Renal cortex interstitium (tissue), 15 donors: ENCODE results near the gene MBOAT1. TPM values are rescaled to one million over a fixed set of nuclear protein-coding genes. Genes with fewer than 3 reads are reported as not detected.
A peak's percentile ranks its signal among the peaks of the same experiment; 100 is the strongest.
"Not testable (repeated sequence)": the region's sequence is repeated elsewhere in the genome, so short reads cannot be mapped to it uniquely, and the experiment has no call there.

Source experiments
- DNase-seq, 11 donors: peaks; one replicate each; pipeline ENCODE4 v3.0.0-alpha.2; 2013; ENCODE audit warnings: low read depth in 9 of 11, low spot score in 4 of 11; ENCODE audit errors: extremely low read depth in 1 of 11
- long read RNA-seq, 16 experiments: transcript quantifications; one replicate each; lab custom pipeline, GENCODE V29; 2026
- polyA plus RNA-seq, 3 donors: library from polyadenylated mRNA; unstranded; fragments of 120-200 nt; gene quantifications; one replicate each; pipeline ENCODE4 v1.2.1, GENCODE V29; 2013; ENCODE audit not compliant: insufficient read length in 3 of 3

The MBOAT1 gene, protein sequence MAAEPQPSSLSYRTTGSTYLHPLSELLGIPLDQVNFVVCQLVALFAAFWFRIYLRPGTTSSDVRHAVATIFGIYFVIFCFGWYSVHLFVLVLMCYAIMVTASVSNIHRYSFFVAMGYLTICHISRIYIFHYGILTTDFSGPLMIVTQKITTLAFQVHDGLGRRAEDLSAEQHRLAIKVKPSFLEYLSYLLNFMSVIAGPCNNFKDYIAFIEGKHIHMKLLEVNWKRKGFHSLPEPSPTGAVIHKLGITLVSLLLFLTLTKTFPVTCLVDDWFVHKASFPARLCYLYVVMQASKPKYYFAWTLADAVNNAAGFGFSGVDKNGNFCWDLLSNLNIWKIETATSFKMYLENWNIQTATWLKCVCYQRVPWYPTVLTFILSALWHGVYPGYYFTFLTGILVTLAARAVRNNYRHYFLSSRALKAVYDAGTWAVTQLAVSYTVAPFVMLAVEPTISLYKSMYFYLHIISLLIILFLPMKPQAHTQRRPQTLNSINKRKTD
- 10 to 100 TPM; 21.6 to 29.6 (median 25.0) TPM for polyA plus RNA-seq
- long read RNA-seq, donor 1, partial matches to known transcripts, result 0 of 1 reads
- long read RNA-seq, donor 1, other reads (novel, unspliced or antisense), result 0 of 1 reads
- long read RNA-seq, donor 2, result 0 reads
- long read RNA-seq, donor 3, partial matches to known transcripts, result 0 of 1 reads
- long read RNA-seq, donor 3, other reads (novel, unspliced or antisense), result 0 of 1 reads
- long read RNA-seq, donor 4, partial matches to known transcripts, result 0 of 1 reads
- long read RNA-seq, donor 4, other reads (novel, unspliced or antisense), result 0 of 1 reads
- long read RNA-seq, donor 5, result 0 reads
- long read RNA-seq, donor 6, partial matches to known transcripts, result 7 of 10 reads
- long read RNA-seq, donor 6, other reads (novel, unspliced or antisense), result 0 of 10 reads
- long read RNA-seq, donor 7, result 0 reads
- long read RNA-seq, donor 8, result 0 reads
- long read RNA-seq, donor 9, result 0 reads
- long read RNA-seq, donor 10, result 0 reads
- long read RNA-seq, donor 11, result 0 reads
- long read RNA-seq, donor 12, result 0 reads
- long read RNA-seq, donor 13, result 0 reads
- long read RNA-seq, donor 14, partial matches to known transcripts, result 0 of 1 reads
- long read RNA-seq, donor 14, other reads (novel, unspliced or antisense), result 0 of 1 reads
- long read RNA-seq, donor 15, partial matches to known transcripts, result 0 of 1 reads
- long read RNA-seq, donor 15, other reads (novel, unspliced or antisense), result 0 of 1 reads
- long read RNA-seq, donor 16, transcript MBOAT1-201 (13 exons, 1,794 nt), result major isoform, 5 of 11 reads
- long read RNA-seq, donor 16, partial matches to known transcripts, result 6 of 11 reads
- long read RNA-seq, donor 16, other reads (novel, unspliced or antisense), result 0 of 11 reads

DNA sequence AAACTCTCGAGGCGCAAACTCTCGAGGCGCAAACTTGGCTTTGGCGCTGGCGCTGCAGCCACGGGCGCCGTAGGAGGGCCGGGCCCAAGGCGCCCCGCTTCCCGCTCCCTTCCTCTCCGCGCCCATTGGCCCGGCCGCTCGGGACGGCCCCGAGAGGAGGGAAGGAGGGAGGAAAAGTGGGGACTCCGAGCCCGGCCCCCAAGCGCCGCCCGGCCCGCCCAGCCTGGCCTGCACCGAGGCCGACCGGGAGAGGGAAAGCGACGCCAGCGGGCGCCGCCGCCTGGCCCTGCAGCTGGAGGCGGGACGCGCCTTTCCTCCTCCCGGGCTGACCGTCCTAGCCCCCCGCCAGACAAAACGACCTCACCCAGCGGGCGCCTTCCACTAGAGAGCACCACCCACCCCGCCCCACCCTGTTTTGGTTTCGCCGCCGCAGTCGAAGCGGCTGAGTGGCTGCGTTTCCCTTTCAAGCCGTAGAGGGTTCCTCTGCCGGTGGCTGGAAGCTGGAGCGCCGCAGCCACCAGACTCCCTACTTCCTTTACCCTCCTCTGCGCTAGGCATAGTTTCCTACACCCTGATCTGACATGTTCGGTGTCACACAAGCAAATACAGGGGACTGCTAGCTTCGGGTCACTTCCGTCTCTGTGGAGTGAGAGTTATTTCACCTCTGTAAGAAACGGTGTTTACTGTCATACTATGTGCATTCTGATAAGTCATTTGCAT is at the start of gene MBOAT1:
Gene MBOAT1, minus strand, starts transcription at position 78 of the 720 bp plus-strand sequence. CDS start 235 bp downstream, outside the sequence.
- DNase-seq, result peak in 8 of 11 donors; percentile 83 to 91 (median 87)

DNA sequence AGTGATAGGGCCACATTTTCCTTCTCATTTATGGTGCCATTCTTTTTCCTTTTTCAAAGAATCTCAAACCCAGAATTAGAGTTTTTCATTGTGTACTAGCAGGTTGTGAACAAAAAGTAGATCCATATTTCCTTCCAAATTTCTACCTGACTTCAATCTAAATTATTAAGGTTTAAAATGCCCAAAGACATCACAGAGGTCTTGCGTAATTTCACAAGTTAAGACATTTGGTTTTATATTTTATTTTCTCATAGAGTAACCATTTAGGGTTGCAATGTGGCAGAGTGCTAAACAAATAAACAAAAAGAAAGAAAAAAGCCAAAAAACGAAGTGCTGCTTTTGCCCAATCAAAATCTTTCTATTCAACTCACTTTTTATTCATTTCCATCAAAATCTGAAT is 49.4 kb upstream of the MBOAT1 start:
- DNase-seq, result no peak

DNA sequence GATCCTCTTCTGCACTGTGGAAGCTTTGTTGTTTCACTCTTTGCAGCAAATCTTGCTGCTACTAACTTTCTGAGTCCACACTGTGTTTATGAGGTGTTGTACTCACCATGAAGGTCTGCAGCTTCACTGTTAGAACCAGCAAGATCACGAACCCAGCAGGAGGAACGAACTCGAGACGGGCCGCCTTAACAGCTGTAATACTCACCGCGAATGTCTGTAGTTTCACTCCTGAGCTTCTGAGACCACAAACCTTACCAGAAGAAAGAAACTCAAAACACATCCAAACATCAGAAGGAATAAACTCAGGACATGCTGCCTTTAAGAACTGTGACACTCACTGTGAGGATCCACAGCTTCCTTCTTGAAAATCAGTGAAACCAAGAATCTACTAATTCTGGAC is 48.1 kb upstream of the MBOAT1 start:
- DNase-seq, result no peak

DNA sequence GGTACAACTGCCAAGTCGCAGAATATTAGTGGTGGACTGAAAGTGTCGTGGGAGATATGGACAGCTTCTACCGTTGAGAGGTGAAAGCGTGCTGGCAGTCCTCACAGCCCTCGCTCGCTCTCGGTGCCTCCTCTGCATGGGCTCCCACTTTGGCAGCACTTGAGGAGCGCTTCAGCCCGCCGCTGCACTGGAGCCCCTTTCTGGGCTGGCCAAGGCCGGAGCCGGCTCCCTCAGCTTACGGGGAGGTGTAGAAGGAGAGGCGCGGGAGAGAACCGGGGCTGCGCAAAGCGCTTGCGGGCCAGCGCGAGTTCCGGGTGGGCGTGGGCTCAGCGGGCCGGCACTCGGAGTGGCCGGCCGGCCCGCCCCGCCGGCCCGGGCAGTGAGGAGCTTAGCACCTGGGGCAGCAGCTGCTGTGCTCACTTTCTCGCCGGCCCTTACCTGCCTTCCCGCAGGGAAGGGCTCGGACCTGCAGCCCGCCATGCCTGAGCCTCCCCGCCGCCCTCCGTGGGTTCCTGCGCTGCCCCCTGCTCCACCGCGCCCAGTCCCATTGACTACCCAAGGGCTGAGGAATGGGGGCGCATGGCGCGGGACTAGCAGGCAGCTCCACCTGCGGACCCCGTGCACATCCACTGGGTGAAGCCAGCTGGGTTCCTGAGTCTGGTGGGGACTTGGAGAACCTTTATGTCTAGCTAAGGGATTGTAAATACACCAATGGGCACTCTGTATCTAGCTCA is 47.2 kb upstream of the MBOAT1 start:
- DNase-seq, result no peak

DNA sequence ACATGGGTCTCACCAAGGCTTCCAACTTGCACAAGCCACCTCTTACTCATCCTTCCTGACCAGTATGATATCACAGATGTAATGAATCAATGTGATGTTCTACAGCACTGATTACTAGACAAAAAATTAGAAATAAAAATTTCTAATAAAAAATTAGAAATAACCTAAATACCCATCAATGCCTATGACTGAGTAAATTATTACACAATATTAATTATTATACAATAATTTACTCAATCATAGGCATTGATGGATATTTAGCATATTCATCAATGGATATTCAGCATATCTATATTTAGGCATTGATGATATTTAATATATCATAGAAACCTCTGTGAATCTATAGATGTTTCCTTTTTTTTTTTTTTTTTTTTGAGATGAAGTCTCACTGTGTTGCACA is 43.2 kb upstream of the MBOAT1 start:
- DNase-seq, result no peak

DNA sequence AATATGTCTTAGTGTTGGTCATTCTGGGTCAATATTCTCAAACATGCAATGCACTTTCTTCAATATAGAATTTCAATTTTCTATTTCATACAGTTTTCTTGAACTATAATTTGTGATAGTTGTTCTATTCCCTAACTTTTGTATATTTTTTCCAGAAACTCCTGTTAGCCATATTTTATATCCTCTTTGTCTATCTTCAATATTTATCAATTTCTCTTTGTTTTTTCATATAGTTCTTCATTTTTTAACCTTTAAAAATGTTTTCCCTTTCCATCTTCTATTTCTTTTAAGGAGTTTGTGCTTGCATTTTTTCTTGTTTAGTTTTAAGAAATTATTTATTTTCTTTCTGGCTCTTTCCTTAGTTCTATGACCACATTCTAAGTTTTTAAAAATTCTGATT is 42.0 kb upstream of the MBOAT1 start:
- DNase-seq, result no peak

DNA sequence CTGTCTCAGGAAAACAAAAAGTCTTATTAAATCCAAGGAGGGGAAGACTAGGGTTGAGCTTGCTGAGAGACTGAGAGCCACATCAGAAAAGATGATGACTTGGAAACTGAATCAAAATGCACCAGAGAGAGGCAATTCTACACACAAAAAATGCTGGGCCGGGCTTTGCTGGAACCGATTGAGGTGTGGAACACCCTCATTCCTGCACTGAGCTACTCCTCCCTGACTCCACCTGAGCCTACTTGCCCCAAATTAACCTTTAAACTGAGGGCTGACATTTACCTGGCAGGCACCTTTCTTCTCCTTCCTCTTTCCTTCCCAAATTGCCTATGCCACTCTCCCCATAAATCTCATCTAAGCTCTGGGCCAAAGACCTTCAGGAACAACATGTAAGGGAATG is 40.8 kb upstream of the MBOAT1 start:
- no peak for DNase-seq

DNA sequence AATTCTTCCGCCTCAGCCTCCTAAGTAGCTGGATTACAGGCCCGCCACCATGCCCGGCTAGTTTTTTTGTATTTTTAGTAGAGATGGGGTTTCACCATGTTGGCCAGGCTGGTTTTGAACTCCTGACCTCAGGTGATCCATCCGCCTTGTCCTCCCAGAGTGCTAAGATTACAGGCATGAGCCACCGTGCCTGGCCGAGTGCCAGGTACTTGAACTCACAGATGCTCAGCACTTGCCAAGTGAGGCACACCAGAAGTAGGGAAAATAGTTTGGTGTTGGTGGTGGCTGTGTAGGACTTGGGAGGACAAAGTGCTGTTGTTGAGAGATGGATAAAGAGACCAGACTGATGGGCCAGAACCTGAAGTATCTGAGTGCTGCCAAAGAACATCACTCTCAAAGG is 40.0 kb upstream of the MBOAT1 start:
- DNase-seq, result no peak

DNA sequence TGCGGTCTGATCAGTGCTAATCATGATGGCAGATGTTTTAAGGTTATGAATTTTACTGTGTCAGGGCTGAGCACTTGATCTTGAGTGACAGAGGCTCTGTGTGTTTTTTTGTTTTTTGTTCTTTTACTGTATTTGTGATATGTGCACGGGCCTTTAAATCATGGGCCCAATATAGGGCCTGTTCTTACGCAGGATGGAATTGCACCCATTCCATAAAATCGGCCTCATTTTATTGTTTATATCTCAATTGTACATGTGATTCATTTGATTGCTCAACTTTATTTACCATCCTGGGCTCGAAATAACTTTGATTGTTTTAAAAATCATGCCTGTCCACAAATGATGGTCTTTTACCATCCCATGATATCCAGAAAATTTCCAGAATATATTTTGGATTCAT is 39.3 kb upstream of the MBOAT1 start:
- DNase-seq, result no peak

DNA sequence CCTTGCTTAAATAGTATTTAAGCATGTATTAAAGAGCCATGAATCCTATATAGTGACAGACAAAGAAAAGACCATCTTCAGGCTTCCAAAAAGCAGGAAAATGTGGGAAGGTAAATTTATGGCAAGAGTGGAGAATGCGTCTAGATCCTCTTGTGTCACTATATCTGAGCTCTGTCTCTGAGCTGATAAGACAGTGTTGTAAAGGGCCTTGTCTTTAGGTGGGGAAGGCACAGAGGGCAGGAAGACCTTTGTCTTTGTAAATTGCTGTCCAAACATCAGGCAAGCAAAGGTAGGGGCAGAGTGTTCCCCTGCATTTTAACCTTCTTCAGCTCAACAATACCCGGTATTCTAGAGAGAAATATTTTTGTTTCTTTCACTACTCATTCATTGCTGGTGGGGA is 33.9 kb upstream of the MBOAT1 start:
- DNase-seq, result no peak

DNA sequence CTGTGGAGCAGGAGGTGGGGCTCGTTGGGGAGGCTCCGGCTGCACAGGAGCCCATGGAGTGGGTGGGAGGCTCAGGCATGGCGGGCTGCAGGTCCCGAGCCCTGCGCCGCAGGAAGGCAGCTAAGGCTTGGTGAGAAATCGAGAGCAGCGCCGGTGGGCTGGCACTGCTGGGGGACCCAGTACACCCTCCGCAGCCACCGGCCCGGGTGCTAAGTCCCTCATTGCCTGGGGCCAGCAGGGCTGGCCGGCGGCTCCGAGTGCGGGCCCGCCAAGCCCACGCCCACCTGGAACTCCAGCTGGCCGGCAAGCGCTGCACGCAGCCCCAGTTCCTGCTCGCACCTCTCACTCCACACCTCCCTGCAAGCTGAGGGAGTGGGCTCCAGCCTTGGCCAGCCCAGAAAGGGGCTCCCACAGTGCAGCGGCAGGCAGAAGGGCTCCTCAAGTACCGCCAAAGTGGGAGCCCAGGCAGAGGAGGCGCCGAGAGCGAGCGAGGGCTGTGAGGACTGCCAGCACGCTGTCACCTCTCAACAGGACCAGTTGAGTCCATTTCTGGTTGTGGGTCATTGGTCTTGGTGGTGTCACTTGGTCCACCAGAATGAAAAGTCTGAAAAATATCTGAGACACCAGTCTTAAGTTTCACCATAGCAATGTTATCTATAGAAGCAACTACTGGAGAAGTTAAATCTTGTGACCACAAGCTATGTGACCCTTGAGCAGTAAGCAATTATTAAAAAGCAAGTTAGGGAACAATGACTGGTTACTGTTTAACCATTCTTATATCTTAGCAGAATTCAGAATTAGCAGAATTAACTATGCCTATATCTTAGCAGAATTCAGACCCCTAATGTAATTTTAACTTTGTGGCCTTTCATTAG is 32.8 kb upstream of the MBOAT1 start:
- DNase-seq, result not testable (repeated sequence)

DNA sequence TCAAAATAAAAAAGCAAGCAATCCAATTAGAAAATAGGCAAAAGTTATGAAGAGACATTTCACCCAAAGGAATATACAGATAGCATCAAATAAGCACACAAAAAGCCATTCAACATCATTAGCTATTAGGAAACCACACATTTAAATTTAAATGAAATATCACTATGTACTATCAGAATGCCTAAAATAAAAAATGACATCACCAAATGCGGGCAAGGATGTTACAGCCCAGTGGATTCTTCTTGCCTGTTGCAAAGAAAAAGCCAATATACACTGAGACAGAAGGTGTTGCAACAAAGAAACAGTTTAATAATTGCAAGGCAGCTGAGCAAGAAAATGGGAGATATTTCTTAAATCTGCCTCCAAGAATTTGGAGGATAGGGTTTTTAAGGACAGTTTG is 31.0 kb upstream of the MBOAT1 start:
- no peak for DNase-seq

DNA sequence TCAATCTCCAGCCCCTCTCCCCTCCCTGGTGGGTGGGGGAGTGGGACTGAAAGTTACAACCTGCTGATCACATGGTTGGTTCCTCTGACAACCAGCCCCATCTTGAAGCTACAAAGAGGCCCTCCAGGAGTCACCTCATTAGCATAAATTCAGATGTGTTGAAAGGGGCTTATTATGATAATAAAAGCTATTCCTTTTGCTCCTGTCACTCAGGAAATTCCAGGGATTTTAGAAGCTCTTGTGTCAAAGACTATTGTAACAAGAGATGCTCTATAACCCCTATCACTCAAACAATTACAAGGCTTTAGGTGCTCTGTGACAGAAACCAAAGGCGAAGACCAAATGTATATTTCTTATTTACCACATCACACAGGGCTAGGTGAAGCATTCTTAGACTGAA is 30.1 kb upstream of the MBOAT1 start:
- no peak for DNase-seq

DNA sequence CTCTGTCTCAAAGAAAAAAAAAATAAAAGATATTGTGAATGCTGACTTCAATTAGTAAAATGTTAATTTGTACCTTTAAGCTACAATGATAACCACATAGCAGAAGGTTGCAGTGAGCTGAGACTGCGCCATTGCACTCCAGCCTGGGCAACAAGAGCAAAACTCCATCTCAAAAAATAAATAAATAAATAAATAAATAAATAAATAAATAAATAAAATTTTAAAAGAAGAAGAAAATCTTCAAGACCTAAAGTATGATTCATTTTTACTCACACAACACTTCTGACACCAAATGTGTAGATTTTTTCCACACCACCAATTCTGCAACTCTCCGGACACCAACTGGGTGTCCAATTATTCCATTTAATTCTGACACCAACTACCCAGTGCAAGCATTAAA is 28.8 kb upstream of the MBOAT1 start:
- no peak for DNase-seq

DNA sequence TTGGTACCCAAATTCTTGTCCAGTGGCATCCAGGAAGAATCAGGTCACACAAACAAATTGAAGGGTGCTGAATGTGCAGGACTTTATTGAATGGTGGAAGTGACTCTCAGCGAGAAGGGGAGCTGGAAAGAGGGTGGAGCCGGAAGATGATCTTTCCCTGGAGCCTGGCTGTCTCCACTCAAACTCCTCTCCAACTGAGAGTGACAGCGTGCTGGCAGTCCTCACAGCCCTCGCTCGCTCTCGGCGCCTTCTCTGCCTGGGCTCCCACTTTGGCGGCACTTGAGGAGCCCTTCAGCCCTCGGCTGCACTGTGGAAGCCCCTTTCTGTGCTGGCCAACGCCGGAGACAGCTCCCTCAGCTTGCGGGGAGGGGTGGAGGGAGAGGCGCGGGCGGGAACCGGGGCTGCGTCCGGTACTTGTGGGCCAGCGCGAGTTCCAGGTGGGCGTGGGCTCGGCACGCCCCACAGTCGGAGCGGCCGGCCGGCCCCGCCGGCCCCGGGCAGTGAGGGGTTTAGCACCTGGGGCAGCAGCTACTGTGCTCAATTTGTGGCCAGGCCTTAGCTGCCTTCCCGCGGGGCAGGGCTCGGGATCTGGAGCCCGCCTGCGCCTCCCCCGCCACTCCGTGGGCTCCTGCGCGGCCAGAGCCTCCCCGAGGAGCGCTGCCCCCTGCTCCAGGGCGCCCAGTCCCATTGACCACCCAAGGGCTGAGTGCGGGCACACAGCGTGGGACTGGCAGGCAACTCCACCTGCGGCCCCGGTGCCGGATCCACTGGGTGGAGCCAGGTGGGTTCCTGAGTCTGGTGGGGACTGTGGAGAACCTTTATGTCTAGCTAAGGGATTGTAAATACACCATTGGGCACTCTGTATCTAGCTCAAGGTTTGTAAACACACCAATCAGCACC is 26.7 kb upstream of the MBOAT1 start:
- DNase-seq, result no peak
